Left ventricle myocardium superior (tissue), 1 donor: ENCODE results near the gene SOX21. TPM values are rescaled to one million over a fixed set of nuclear protein-coding genes. Genes with fewer than 3 reads are reported as not detected.

Experiments used
- ATAC-seq: fragments of 200-7000 bp; cut with Tn5 transposase; one replicate; pipeline ENCODE4 v1.9.1; 2020; ENCODE audit warnings: mild to moderate bottlenecking, moderate library complexity
- DNase-seq: peaks from one replicate; pipeline ENCODE4 v3.0.0-alpha.2; 2020
- intact Hi-C: fragments of 100-400 bp; cut with micrococcal nuclease; formaldehyde crosslinking; loops from one replicate; pipeline ENCODE4 v1.11.0; 2022
- total RNA-seq: library from RNA; stranded (reverse); fragmentation: NEBNext Ultra II Directional; extraction: Animal tissue kit (Norgen Biotek cat#: 25700); gene quantifications from one replicate; pipeline ENCODE4 v1.2.1, GENCODE V29; 2021
- donor health status: DM: no; HTN: yes; CAD: no; lungs with severe emphysema.

The SOX21 gene
- total RNA-seq, 1 donor from 2014 or later = not detected

- ATAC-seq (no peak), DNase-seq (no peak)
- intact Hi-C loops = no loop called here
These were observed 2.1 kb downstream of the SOX21 start for GRCh38 chr13:94710065-94710781.

- no peak for ATAC-seq
- intact Hi-C loops = no loop called here
These were observed 3.1 kb downstream of the SOX21 start for GRCh38 chr13:94709001-94709834.

DNA sequence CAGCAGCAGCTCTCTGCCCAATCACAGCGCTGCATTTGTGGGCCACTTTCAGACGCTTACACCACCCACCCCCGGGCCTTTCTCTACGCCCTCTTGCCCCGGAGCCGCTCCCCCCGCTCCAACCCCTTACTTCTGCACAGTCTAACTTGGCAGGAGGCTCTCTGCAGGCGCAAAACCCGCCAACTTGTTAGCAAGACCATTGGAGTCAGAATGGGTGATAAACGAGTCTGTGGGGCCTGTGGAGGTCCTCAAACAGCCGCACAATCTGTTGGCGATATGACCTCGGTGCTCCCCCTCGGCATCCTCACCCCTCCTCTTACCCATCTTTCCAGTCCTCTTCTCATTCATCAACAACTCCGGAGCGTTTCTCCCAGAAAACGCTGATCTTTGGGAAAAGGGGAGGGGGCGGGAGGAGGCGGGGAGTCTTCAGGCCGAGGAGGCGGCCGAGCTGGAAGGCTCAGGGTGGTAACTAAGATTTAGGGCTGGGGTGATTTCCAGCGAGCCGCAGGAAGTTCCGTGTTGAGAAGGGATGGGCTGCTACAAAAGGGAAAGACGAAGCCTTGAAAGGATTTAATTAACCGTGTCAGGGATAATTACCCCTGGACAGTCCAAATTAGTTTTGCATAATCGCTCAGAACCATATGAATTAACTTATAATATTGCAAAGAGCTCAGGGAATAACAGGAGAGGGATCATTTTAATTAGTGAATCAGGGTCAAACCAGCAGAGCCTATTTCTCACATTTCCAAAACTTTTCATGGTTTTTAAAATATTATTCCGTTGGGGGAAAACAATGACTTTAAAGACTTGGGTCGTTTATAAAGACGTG is 4.1 kb downstream of the SOX21 start:
- DNase-seq (no peak), ATAC-seq (no peak)
- intact Hi-C loops = no loop called here

More at GRCh38 chr13:94709001-94709834, 3.1 kb downstream of the SOX21 start:
- no peak for DNase-seq

DNA sequence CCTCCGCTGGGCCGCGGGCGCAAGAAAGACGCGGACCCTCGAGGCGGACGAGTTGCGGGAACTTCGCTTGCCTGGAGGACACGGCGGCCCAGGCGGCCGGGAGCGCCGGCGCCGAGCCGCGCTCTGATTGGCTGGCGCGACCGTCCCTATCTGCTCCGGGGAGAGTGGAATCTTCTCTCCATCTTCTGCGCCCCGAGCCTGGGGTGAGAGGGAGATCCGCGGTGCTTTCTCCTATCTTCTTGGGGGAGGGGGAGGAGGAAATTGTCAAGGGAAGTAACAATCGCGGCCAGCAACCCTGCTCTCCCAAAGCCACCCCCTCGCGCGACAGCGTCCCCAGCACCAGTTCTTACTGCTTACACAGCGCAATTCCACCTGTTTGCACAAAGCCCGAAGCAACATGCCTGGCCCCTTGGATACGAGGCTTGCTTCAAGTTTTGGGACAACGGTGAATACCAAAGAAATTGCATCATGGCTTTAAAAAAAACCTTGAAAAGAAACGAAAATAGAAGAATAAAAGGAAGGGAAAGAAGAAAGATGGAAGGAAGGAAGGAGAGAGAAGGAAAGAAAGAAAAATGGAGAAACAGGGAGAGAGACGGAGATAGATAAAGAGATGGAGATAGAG is 4.8 kb downstream of the SOX21 start:
- no peak for ATAC-seq
- intact Hi-C loops = no loop called here
- DNase-seq = no peak

DNA sequence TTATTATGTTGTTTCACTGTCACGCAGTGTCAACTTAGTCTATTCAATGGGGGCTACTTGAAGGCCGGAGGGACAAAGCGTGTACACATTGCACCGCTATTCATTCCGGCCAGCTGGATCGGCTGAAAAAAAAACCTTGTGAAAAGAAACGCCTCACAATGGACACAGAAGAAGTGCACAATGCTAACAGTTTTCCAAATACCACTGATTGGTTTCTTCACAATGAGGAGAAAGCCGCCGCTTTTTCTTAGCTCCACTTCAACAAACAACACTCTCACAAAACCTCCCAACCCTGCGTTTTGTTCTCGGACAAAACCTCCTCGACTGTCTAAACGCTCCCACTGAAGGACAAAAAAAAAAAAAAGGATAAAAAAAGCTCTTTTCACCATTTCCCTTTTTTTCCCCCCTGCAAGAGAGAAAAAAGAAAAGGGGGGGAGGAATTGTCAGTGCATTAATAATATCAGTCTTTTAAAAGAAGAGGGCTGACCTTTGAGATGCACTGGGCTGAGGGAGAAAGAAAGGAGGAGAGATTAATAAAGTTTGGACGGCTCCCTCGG is 5.4 kb downstream of the SOX21 start:
- DNase-seq (no peak), ATAC-seq (no peak)
- intact Hi-C loops = no loop called here

GRCh38 chr13:94706101-94706842 is 6.1 kb downstream of the SOX21 start:
- intact Hi-C loops = no loop called here
- DNase-seq (no peak), ATAC-seq (no peak)

- intact Hi-C loops = no loop called here
- ATAC-seq = no peak
- DNase-seq = no peak
These were observed 7.0 kb downstream of the SOX21 start for GRCh38 chr13:94705081-94706030.

- ATAC-seq = no peak
- intact Hi-C loops = no loop called here
- no peak for DNase-seq
These were observed 7.8 kb downstream of the SOX21 start for GRCh38 chr13:94704377-94705080.

GRCh38 chr13:94703721-94704314 is 8.5 kb downstream of the SOX21 start:
- ATAC-seq (no peak), DNase-seq (no peak)
- intact Hi-C loops = no loop called here

GRCh38 chr13:94703271-94703670 is 9.1 kb downstream of the SOX21 start:
- intact Hi-C loops = no loop called here
- ATAC-seq = no peak
- no peak for DNase-seq

- no peak for DNase-seq
- no peak for ATAC-seq
- intact Hi-C loops = no loop called here
These were observed 9.9 kb downstream of the SOX21 start for GRCh38 chr13:94702181-94703041.

DNA sequence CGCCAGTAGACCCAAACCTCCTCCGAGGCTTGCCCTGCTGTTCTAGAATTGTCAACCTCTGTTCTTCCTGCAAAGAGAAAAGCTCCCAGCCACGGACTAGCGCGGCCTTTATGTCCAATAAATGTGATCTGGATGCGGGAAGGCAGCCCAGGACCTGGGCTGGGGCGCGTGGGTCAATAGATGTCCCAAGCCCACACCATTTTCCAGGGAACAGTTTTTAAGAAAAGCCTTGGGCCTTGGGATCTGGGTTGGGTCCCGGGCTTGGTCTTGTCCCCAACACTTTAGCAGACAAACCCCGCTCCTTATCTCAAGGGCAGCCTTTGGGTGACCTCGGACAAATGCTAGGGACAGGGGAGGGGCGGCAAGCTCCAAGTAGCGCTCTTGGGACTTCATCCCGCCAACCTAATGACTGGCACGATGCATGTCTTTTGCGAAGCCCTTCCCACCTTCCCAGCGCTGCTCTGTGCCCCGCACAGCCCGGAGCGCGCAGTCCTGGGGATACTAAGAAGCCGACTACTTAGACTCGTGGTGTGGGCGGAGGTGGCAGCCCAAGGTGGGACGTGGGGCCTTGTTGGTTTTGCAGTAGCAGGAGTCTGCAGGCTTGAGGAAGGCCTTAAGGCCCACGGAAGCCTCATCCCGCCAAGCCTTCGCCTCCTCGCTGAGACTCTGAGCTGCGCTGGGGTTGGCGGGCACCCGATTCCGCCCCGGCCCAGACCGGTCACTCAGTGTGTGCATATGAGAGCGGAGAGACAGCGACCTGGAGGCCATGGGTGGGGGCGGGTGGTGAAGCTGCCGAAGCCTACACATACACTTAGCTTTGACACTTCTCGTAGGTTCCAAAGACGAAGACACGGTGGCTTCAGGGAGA is 10.8 kb downstream of the SOX21 start:
- intact Hi-C loops = no loop called here
- DNase-seq = no peak

DNA sequence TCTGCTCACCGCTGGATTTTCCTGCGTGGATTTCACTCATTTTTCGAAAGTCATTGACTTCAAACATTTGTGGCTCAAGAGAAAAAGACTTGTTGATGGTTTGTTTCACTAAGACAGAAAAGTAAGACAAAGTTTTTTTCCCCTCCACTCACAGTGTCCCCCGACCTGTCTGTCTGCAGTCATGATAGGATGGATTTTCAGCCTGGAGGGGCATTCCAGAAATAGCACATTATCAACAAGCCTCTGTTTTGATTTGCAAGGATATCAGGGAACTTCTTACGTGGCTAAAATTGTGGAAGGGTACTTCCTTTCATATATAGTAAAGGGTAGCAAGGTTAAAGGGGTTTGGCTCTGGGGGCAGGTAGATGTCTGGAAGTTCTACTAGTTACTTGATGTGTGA is 11.8 kb downstream of the SOX21 start:
- intact Hi-C loops = no loop called here
- ATAC-seq (no peak), DNase-seq (no peak)

More for the DNA sequence above, 10.8 kb downstream of the SOX21 start:
- no peak for ATAC-seq

GRCh38 chr13:94700051-94700535 is 12.3 kb downstream of the SOX21 start:
- ATAC-seq = no peak
- intact Hi-C loops = no loop called here
- DNase-seq = no peak
